Panc1 (cell line): ENCODE results near the gene MDH1. TPM values are rescaled to one million over a fixed set of nuclear protein-coding genes. Genes with fewer than 3 reads are reported as not detected.
"Not testable (repeated sequence)": the region's sequence is repeated elsewhere in the genome, so short reads cannot be mapped to it uniquely, and the experiment has no call there.

ENCODE experiments used
- ATAC-seq: fragments of 200-7000 bp; cut with Tn5 transposase; 2 replicates; pipeline ENCODE4 v1.9.1; 2020; ENCODE audit warnings: mild to moderate bottlenecking, moderate library complexity
- BruUV-seq: library from RNA; stranded (reverse); fragments of 400-500 nt; replicated peaks from 2 replicates; lab custom pipeline; 2021; lab: Mats Ljungman, UMichigan
- CTCF ChIA-PET: fragments of 300-600 bp; sonication (Branson Sonifier 250); formaldehyde crosslinking; loops from one replicate; lab custom pipeline; 2022; ENCODE audit warnings: antibody characterized with exemption; lab: Charles Lee
- POLR2A ChIA-PET: fragments of 300-600 bp; sonication (Branson Sonifier 250); formaldehyde crosslinking; loops from one replicate; lab custom pipeline; 2022; ENCODE audit warnings: antibody characterized with exemption; lab: Charles Lee
- DNase-seq: peaks from one replicate; pipeline ENCODE4 v3.0.0-alpha.2; 2010; ENCODE audit warnings: low read depth, low spot score
- H3K27ac ChIP-seq: 2 replicates; pipeline ENCODE4 v1.5.1; 2011; ENCODE audit warnings: mild to moderate bottlenecking, low read length, inconsistent platforms
- H3K27me3 ChIP-seq: fragments of 200-500 bp; sonication (Bioruptor generic); 2 replicates; pipeline ENCODE4 v1.6.0; 2014; ENCODE audit warnings: low read length, inconsistent platforms; ENCODE audit not compliant: control insufficient read depth, insufficient read depth
- H3K36me3 ChIP-seq: fragments of 200-500 bp; sonication (Bioruptor generic); 2 replicates; pipeline ENCODE4 v1.5.1; 2014; ENCODE audit warnings: inconsistent platforms, mild to moderate bottlenecking, low read length, moderate library complexity; ENCODE audit not compliant: control insufficient read depth, insufficient read depth
- H3K4me1 ChIP-seq: 2 replicates; pipeline ENCODE4 v1.5.1; 2011; ENCODE audit warnings: inconsistent platforms, mild to moderate bottlenecking, low read length, moderate library complexity; ENCODE audit not compliant: control insufficient read depth, insufficient read depth
- H3K4me3 ChIP-seq, 2 experiments: 2 replicates each; pipeline ENCODE4 v1.5.1; 2011 to 2012; ENCODE audit warnings: low read depth in 2 of 2, low read length in 2 of 2, mild to moderate bottlenecking in 2 of 2, inconsistent platforms in 1 of 2, moderate library complexity in 1 of 2
- H3K9me3 ChIP-seq: fragments of 200-500 bp; sonication (Bioruptor generic); 2 replicates; pipeline ENCODE4 v1.5.1; 2014; ENCODE audit warnings: low read depth, mild to moderate bottlenecking, inconsistent platforms, low read length, moderate library complexity; ENCODE audit not compliant: control insufficient read depth, insufficient read depth
- POLR2AphosphoS5 ChIP-seq: IDR thresholded peaks from 2 replicates; pipeline ENCODE4 v1.6.1; 2012; ENCODE audit warnings: mild to moderate bottlenecking, low read depth, low read length, moderate library complexity
- SIN3A ChIP-seq: IDR thresholded peaks from 2 replicates; pipeline ENCODE4 v1.6.1; 2012; ENCODE audit warnings: low read depth, mild to moderate bottlenecking, low read length, moderate library complexity, borderline replicate concordance; ENCODE audit not compliant: insufficient read depth
- TCF7L2 ChIP-seq: IDR thresholded peaks from 2 replicates; pipeline ENCODE4 v1.6.1; 2011; ENCODE audit warnings: mild to moderate bottlenecking, low read depth, low read length, inconsistent platforms
- in situ Hi-C: cut with HindIII; loops from 2 replicates; pipeline ENCODE4 v1.10.0; 2016; ENCODE audit warnings: low sequenced_read_pairs, low pct_unique_long_range_greater_than_20kb
- intact Hi-C: fragments of 100-400 bp; cut with micrococcal nuclease; formaldehyde crosslinking; loops from one replicate; pipeline ENCODE4 v1.10.0; 2022; ENCODE audit not compliant: unreplicated experiment
- total RNA-seq: library from RNA; stranded (reverse); gene quantifications from one replicate; pipeline ENCODE4 v1.2.1, GENCODE V29; 2021; ENCODE audit not compliant: unreplicated experiment
- TF ChIP-seq, protein P1 (sequence below), 2 experiments: IDR thresholded peaks; 2 replicates each; pipeline ENCODE4 v1.6.1; 2011 to 2012; ENCODE audit warnings: low read depth in 2 of 2, control low read depth in 1 of 2, low read length in 1 of 2, mild to moderate bottlenecking in 1 of 2, moderate library complexity in 1 of 2; ENCODE audit not compliant: insufficient read depth in 1 of 2
- TF ChIP-seq, protein P2 (sequence below): fragments of 450-650 bp; IDR thresholded peaks from 2 replicates; pipeline ENCODE4 v1.5.1; 2017; ENCODE audit warnings: mild to moderate bottlenecking

Gene MDH1
- total RNA-seq, 1 experiment from 2014 or later = 200 TPM

GRCh38 chr2:63604666-63605065 is 15.9 kb downstream of the MDH1 start:
- CTCF ChIA-PET = no interaction called here
- no peak overlapping the region for H3K4me3 ChIP-seq
- TF ChIP-seq POLR2AphosphoS5 = no peak
- TF ChIP-seq, protein P1, sequence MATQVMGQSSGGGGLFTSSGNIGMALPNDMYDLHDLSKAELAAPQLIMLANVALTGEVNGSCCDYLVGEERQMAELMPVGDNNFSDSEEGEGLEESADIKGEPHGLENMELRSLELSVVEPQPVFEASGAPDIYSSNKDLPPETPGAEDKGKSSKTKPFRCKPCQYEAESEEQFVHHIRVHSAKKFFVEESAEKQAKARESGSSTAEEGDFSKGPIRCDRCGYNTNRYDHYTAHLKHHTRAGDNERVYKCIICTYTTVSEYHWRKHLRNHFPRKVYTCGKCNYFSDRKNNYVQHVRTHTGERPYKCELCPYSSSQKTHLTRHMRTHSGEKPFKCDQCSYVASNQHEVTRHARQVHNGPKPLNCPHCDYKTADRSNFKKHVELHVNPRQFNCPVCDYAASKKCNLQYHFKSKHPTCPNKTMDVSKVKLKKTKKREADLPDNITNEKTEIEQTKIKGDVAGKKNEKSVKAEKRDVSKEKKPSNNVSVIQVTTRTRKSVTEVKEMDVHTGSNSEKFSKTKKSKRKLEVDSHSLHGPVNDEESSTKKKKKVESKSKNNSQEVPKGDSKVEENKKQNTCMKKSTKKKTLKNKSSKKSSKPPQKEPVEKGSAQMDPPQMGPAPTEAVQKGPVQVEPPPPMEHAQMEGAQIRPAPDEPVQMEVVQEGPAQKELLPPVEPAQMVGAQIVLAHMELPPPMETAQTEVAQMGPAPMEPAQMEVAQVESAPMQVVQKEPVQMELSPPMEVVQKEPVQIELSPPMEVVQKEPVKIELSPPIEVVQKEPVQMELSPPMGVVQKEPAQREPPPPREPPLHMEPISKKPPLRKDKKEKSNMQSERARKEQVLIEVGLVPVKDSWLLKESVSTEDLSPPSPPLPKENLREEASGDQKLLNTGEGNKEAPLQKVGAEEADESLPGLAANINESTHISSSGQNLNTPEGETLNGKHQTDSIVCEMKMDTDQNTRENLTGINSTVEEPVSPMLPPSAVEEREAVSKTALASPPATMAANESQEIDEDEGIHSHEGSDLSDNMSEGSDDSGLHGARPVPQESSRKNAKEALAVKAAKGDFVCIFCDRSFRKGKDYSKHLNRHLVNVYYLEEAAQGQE (IDR thresholded peaks at IDR 0.05; ENCODE audit: insufficient read depth in 1 of 2, low read depth in 2 of 2, low read length in 1 of 2) = no peak
- TF ChIP-seq SIN3A = no peak
- H3K9me3 ChIP-seq = no peaks in the 10 kb centered on the region
- POLR2A ChIA-PET = no interaction called here
- in situ Hi-C loops (no loop called here), intact Hi-C loops (no loop called here)
- no TSS peak for BruUV-seq
- H3K27ac ChIP-seq = no peak overlapping the region
- DNase-seq = no peak
- H3K27me3 ChIP-seq = no peaks in the 10 kb centered on the region
- H3K4me1 ChIP-seq = no peaks in the 10 kb centered on the region
- ATAC-seq = no peak
- H3K36me3 ChIP-seq = peaks cover 47% of the 10 kb centered on the region

DNA sequence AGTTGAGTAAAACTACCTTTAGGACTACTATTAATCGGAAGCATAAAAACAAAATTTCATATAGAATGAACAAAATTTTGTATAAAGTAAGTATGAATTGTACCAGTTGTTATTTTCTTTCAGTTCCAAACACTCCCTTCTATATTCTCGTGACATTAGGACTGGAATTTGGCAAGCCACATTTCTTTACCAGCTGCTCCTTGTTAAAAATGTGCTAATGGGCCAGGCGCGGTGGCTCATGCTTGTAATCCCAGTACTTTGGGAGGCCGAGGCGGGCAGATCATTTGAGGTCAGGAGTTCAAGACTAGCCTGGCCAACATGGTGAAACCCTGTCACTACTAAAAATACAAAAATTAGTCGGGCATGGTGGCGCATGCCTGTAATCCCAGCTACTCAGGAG is 20.1 kb downstream of the MDH1 start:
- H3K36me3 ChIP-seq = peaks cover 30% of the 10 kb centered on the region
- intact Hi-C loops, ATAC-seq, BruUV-seq, H3K9me3 ChIP-seq, H3K4me1 ChIP-seq, H3K27me3 ChIP-seq, POLR2A ChIA-PET, H3K4me3 ChIP-seq, in situ Hi-C loops, CTCF ChIA-PET, H3K27ac ChIP-seq, DNase-seq: not testable (repeated sequence)

- POLR2A ChIA-PET = no interaction called here
- H3K9me3 ChIP-seq = no peaks in the 10 kb centered on the region
- TF ChIP-seq, protein P2, sequence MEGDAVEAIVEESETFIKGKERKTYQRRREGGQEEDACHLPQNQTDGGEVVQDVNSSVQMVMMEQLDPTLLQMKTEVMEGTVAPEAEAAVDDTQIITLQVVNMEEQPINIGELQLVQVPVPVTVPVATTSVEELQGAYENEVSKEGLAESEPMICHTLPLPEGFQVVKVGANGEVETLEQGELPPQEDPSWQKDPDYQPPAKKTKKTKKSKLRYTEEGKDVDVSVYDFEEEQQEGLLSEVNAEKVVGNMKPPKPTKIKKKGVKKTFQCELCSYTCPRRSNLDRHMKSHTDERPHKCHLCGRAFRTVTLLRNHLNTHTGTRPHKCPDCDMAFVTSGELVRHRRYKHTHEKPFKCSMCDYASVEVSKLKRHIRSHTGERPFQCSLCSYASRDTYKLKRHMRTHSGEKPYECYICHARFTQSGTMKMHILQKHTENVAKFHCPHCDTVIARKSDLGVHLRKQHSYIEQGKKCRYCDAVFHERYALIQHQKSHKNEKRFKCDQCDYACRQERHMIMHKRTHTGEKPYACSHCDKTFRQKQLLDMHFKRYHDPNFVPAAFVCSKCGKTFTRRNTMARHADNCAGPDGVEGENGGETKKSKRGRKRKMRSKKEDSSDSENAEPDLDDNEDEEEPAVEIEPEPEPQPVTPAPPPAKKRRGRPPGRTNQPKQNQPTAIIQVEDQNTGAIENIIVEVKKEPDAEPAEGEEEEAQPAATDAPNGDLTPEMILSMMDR = no peak
- TF ChIP-seq SIN3A = no peak
- TF ChIP-seq, protein P1 (IDR thresholded peaks at IDR 0.05; ENCODE audit: insufficient read depth in 1 of 2, low read depth in 2 of 2, low read length in 1 of 2) = no peak
- TF ChIP-seq TCF7L2 = no peak
- TF ChIP-seq POLR2AphosphoS5 = no peak
- no TSS peak for BruUV-seq
- no peak overlapping the region for H3K4me3 ChIP-seq
- CTCF ChIA-PET = no interaction called here
- ATAC-seq = no peak
- in situ Hi-C loops = no loop called here
- H3K36me3 ChIP-seq = peaks cover 14% of the 10 kb centered on the region
- no peak for DNase-seq
- H3K27ac ChIP-seq = no peak overlapping the region
- no peaks in the 10 kb centered on the region; the same call in 1 of the 2 replicates for H3K27me3 ChIP-seq
- no peaks in the 10 kb centered on the region for H3K4me1 ChIP-seq
- intact Hi-C loops = no loop called here
Measured at GRCh38 chr2:63610525-63610924, 21.8 kb downstream of the MDH1 start.
